Muscle layer of duodenum (tissue), 2 donors: Measurements from ENCODE around the gene VENTX.
A peak's percentile ranks its signal among the peaks of the same experiment; 100 is the strongest.

Experiments used
- H3K27ac ChIP-seq: one replicate; pipeline ENCODE4 v1.7.0; 2013; ENCODE audit warnings: mild to moderate bottlenecking, low read length
- H3K27me3 ChIP-seq: one replicate; pipeline ENCODE4 v1.7.0; 2013; ENCODE audit warnings: low read depth, mild to moderate bottlenecking, control low read depth, low read length
- H3K36me3 ChIP-seq, 2 donors: one replicate each; pipeline ENCODE4 v1.7.0; 2013; ENCODE audit warnings: low read length in 2 of 2, control low read depth in 1 of 2, mild to moderate bottlenecking in 1 of 2; ENCODE audit not compliant: insufficient read depth in 2 of 2, control insufficient read depth in 1 of 2
- H3K4me1 ChIP-seq, 2 donors: one replicate each; pipeline ENCODE4 v1.7.0; 2013; ENCODE audit warnings: low read length in 2 of 2, mild to moderate bottlenecking in 2 of 2, control low read depth in 1 of 2, moderate library complexity in 1 of 2; ENCODE audit not compliant: insufficient read depth in 2 of 2, control insufficient read depth in 1 of 2
- H3K4me3 ChIP-seq, 2 donors: one replicate each; pipeline ENCODE4 v1.7.0; 2013; ENCODE audit warnings: low read length in 2 of 2, low read depth in 1 of 2, mild to moderate bottlenecking in 1 of 2
- H3K9me3 ChIP-seq, 2 donors: one replicate each; pipeline ENCODE4 v1.7.0; 2013; ENCODE audit warnings: low read length in 2 of 2, control low read depth in 1 of 2, mild to moderate bottlenecking in 1 of 2; ENCODE audit not compliant: control insufficient read depth in 1 of 2
- donor health status: healthy.

Gene VENTX

GRCh38 chr10:133253361-133253955 is 15.8 kb downstream of the VENTX start:
- Histone ChIP-seq H3K4me1 (peaks cover 0 to 7% of the 10 kb centered on the region in 2 donors), H3K36me3 (no peaks in the 10 kb centered on the region), H3K27ac (no peak overlapping the region), H3K9me3 (no peaks in the 10 kb centered on the region), H3K4me3 (no peak overlapping the region), H3K27me3 (no peaks in the 10 kb centered on the region)

GRCh38 chr10:133254421-133255120 is 16.9 kb downstream of the VENTX start:
- Histone ChIP-seq H3K27ac (no peak overlapping the region), H3K9me3 (no peaks in the 10 kb centered on the region), H3K4me3 (no peak overlapping the region), H3K36me3 (no peaks in the 10 kb centered on the region), H3K27me3 (no peaks in the 10 kb centered on the region), H3K4me1 (peaks cover 4 to 10% of the 10 kb centered on the region in 2 donors)

- Histone ChIP-seq H3K4me3 (no peak overlapping the region), H3K4me1 (peaks cover 4 to 16% of the 10 kb centered on the region in 2 donors), H3K9me3 (no peaks in the 10 kb centered on the region), H3K27me3 (no peaks in the 10 kb centered on the region), H3K36me3 (no peaks in the 10 kb centered on the region), H3K27ac (no peak overlapping the region)
These were observed 17.7 kb downstream of the VENTX start for GRCh38 chr10:133255323-133255722.

- Histone ChIP-seq H3K4me1 (peaks cover 4 to 30% of the 10 kb centered on the region in 2 donors), H3K9me3 (no peaks in the 10 kb centered on the region), H3K27me3 (no peaks in the 10 kb centered on the region), H3K27ac (no peak overlapping the region), H3K36me3 (no peaks in the 10 kb centered on the region), H3K4me3 (no peak overlapping the region)
These were observed 19.9 kb downstream of the VENTX start for GRCh38 chr10:133257489-133258065.

GRCh38 chr10:133258066-133258817 is 20.6 kb downstream of the VENTX start:
- H3K27me3 ChIP-seq: no peaks in the 10 kb centered on the region
- peaks cover 4 to 31% of the 10 kb centered on the region in 2 donors for H3K4me1 ChIP-seq
- H3K27ac ChIP-seq: no peak overlapping the region
- no peaks in the 10 kb centered on the region for H3K9me3 ChIP-seq
- no peaks in the 10 kb centered on the region for H3K36me3 ChIP-seq
- H3K4me3 ChIP-seq: no peak overlapping the region

GRCh38 chr10:133258818-133259601 is 21.4 kb downstream of the VENTX start:
- Histone ChIP-seq H3K4me3 (no peak overlapping the region), H3K27ac (no peak overlapping the region)

GRCh38 chr10:133259602-133259989 is 21.9 kb downstream of the VENTX start:
- Histone ChIP-seq H3K9me3 (no peaks in the 10 kb centered on the region), H3K36me3 (no peaks in the 10 kb centered on the region), H3K4me3 (no peak overlapping the region), H3K27ac (no peak overlapping the region), H3K27me3 (no peaks in the 10 kb centered on the region), H3K4me1 (peaks cover 4 to 31% of the 10 kb centered on the region in 2 donors)

More at GRCh38 chr10:133258818-133259601, 21.4 kb downstream of the VENTX start:
- Histone ChIP-seq H3K27me3 (no peaks in the 10 kb centered on the region), H3K9me3 (no peaks in the 10 kb centered on the region), H3K4me1 (peaks cover 4 to 31% of the 10 kb centered on the region in 2 donors), H3K36me3 (no peaks in the 10 kb centered on the region)

GRCh38 chr10:133260895-133261725 is 23.5 kb downstream of the VENTX start:
- no peak overlapping the region for H3K27ac ChIP-seq
- H3K27me3 ChIP-seq: no peaks in the 10 kb centered on the region
- H3K36me3 ChIP-seq: no peaks in the 10 kb centered on the region
- peak overlapping the region; percentile 46 to 64 for H3K4me3 ChIP-seq
- no peaks in the 10 kb centered on the region for H3K9me3 ChIP-seq
- H3K4me1 ChIP-seq: peaks cover 4 to 31% of the 10 kb centered on the region in 2 donors

- no peaks in the 10 kb centered on the region for H3K36me3 ChIP-seq
- H3K9me3 ChIP-seq: no peaks in the 10 kb centered on the region
- no peaks in the 10 kb centered on the region for H3K27me3 ChIP-seq
- H3K4me1 ChIP-seq: peaks cover 4 to 31% of the 10 kb centered on the region in 2 donors
- peak overlapping the region in 1 of 2 donors; percentile 64 for H3K4me3 ChIP-seq
- no peak overlapping the region for H3K27ac ChIP-seq
These were observed 24.2 kb downstream of the VENTX start for GRCh38 chr10:133261726-133262325.

GRCh38 chr10:133262696-133263095 is 25.0 kb downstream of the VENTX start:
- Histone ChIP-seq H3K27me3 (no peaks in the 10 kb centered on the region), H3K36me3 (no peaks in the 10 kb centered on the region), H3K9me3 (no peaks in the 10 kb centered on the region), H3K4me1 (peaks cover 4 to 30% of the 10 kb centered on the region in 2 donors), H3K27ac (no peak overlapping the region), H3K4me3 (peak overlapping the region in 1 of 2 donors; percentile 42)
